GM23338 (cell line): ENCODE results near the gene ZNF429.

Source experiments
- CREB1 ChIP-seq: fragments of 250-450 bp; sonication (Bioruptor Pico); IDR thresholded peaks from 2 replicates; pipeline ENCODE4 v1.5.0; 2020; ENCODE audit warnings: low read depth, mild to moderate bottlenecking, moderate library complexity
- CTCF ChIP-seq, 2 experiments: fragments of 200-600 bp in 1 of 2; sonication (generic) in 1 of 2; conservative IDR thresholded peaks; 2 replicates each; pipeline versions ENCODE4 v1.5.1 to v1.6.1; 2016 to 2017; ENCODE audit warnings: antibody characterized with exemption in 2 of 2, low read depth in 2 of 2, mild to moderate bottlenecking in 2 of 2, moderate library complexity in 1 of 2
- EZH2 ChIP-seq: fragments of 200-600 bp; sonication (generic); IDR thresholded peaks from one replicate; pipeline ENCODE4 v1.8.0; 2017; ENCODE audit warnings: antibody characterized with exemption, mild to moderate bottlenecking, low read depth; ENCODE audit not compliant: unreplicated experiment
- EZH2phosphoT487 ChIP-seq: fragments of 200-600 bp; sonication (generic); IDR thresholded peaks from one replicate; pipeline ENCODE4 v1.8.1; 2018; ENCODE audit warnings: antibody characterized with exemption; ENCODE audit not compliant: unreplicated experiment
- JUNB ChIP-seq: IDR thresholded peaks from one replicate; pipeline ENCODE4 v1.6.1; 2016; ENCODE audit warnings: antibody characterized with exemption; ENCODE audit not compliant: unreplicated experiment
- NANOG ChIP-seq: IDR thresholded peaks from 2 replicates; pipeline ENCODE4 v1.6.1; 2016; ENCODE audit warnings: antibody characterized with exemption, borderline replicate concordance
- POLR2AphosphoS5 ChIP-seq: IDR thresholded peaks from 2 replicates; pipeline ENCODE4 v1.6.1; 2016; ENCODE audit warnings: antibody characterized with exemption, low read depth
- REST ChIP-seq: IDR thresholded peaks from one replicate; pipeline ENCODE4 v1.6.1; 2018; ENCODE audit warnings: antibody characterized with exemption; ENCODE audit not compliant: unreplicated experiment
- STAT1 ChIP-seq: IDR thresholded peaks from one replicate; pipeline ENCODE4 v1.6.1; 2016; ENCODE audit warnings: antibody characterized with exemption; ENCODE audit not compliant: unreplicated experiment
- ZNF114 ChIP-seq: fragments of 250-450 bp; sonication (Bioruptor Pico); IDR thresholded peaks from 2 replicates; pipeline ENCODE4 v1.5.0; 2020; ENCODE audit warnings: mild to moderate bottlenecking, moderate library complexity

- TF ChIP-seq POLR2AphosphoS5: no peak
- TF ChIP-seq REST: no peak
- TF ChIP-seq CTCF (conservative IDR thresholded peaks at IDR 0.05; ENCODE audit: low read depth in 2 of 2): no peak
- TF ChIP-seq STAT1: no peak
- no peak for TF ChIP-seq JUNB
- TF ChIP-seq EZH2: no peak
- TF ChIP-seq EZH2phosphoT487: no peak
- no peak for TF ChIP-seq ZNF114 (CRISPR knock-in tag)
- TF ChIP-seq CREB1 (CRISPR knock-in tag): no peak
- TF ChIP-seq NANOG: no peak
These were observed 2.8 kb downstream of the ZNF429 start for GRCh38 chr19:21508198-21508597.
